ENCODE data around the gene NUP58. TPM values are rescaled to one million over a fixed set of nuclear protein-coding genes. Genes with fewer than 3 reads are reported as not detected.

NUP58 gene
- polyA plus RNA-seq, 2 donors: 8.9 TPM

GRCh38 chr13:25391932-25392331 lies 90.5 kb downstream of the NUP58 start:
- Histone ChIP-seq H3K36me3 (ENCODE audit: control insufficient read depth in 2 of 2, insufficient read depth in 2 of 2, low read length in 1 of 2) (no peaks in the 10 kb centered on the region), H3K27me3 (ENCODE audit: control insufficient read depth in 1 of 2, insufficient read depth in 2 of 2, low read length in 2 of 2) (no peaks in the 10 kb centered on the region), H3K4me3 (ENCODE audit: low read depth in 1 of 2, low read length in 2 of 2) (no peak overlapping the region), H3K27ac (ENCODE audit: low read depth in 2 of 2, low read length in 1 of 2) (no peak overlapping the region), H3K9me3 (ENCODE audit: control insufficient read depth in 2 of 2, insufficient read depth in 1 of 2, low read depth in 1 of 2, low read length in 1 of 2) (no peaks in the 10 kb centered on the region), H3K4me1 (ENCODE audit: control insufficient read depth in 2 of 2, insufficient read depth in 2 of 2, low read length in 1 of 2) (no peaks in the 10 kb centered on the region)
- WGBS, 2 donors: 44 to 65% methylated on average over 4 of the region's 4 CpGs

Other genes starting within 250 kb of the NUP58 start
- gene PABPC3, start 205.5 kb upstream of the NUP58 start, polyA plus RNA-seq: under 1 TPM; 0.16 to 0.20 TPM
- gene AMER2, start 129.3 kb upstream of the NUP58 start, polyA plus RNA-seq: not detected
- gene MTMR6, start 14.1 kb upstream of the NUP58 start, polyA plus RNA-seq: 1 to 10 TPM; 2.4 to 4.5 TPM
- gene ATP8A2, start 70.3 kb downstream of the NUP58 start, polyA plus RNA-seq: under 1 TPM in 1 of 2 donors, not detected in 1; 0.01 TPM